ENCODE measurements around the gene SHC2.
"Not testable (repeated sequence)": the region's sequence is repeated elsewhere in the genome, so short reads cannot be mapped to it uniquely, and the experiment has no call there.

SHC2 gene

GRCh38 chr19:469833-470232 is 9.0 kb upstream of the SHC2 start:
- no peak for DNase-seq (ENCODE audit: low read depth)

- DNase-seq (ENCODE audit: low read depth): no peak
These were observed 7.9 kb upstream of the SHC2 start for GRCh38 chr19:468587-469256.

- DNase-seq (ENCODE audit: low read depth): no peak
These were observed 6.7 kb upstream of the SHC2 start for GRCh38 chr19:467554-467953.

GRCh38 chr19:465056-465816 is 4.4 kb upstream of the SHC2 start:
- DNase-seq (ENCODE audit: low read depth): no peak

GRCh38 chr19:464208-464545 is 3.3 kb upstream of the SHC2 start:
- DNase-seq (ENCODE audit: low read depth): no peak

- no peak for DNase-seq (ENCODE audit: low read depth)
These were observed 2.8 kb upstream of the SHC2 start for GRCh38 chr19:463483-464207.

- no peak for DNase-seq (ENCODE audit: low read depth)
These were observed 1.1 kb upstream of the SHC2 start for GRCh38 chr19:461721-462551.

- no peak for DNase-seq (ENCODE audit: low read depth)
These were observed 915 bp downstream of the SHC2 start for GRCh38 chr19:459724-460511.

- DNase-seq (ENCODE audit: low read depth): no peak
These were observed 2.5 kb downstream of the SHC2 start for GRCh38 chr19:458091-459042.

GRCh38 chr19:457636-458035 is 3.2 kb downstream of the SHC2 start:
- no peak for DNase-seq (ENCODE audit: low read depth)

GRCh38 chr19:456547-457110 is 4.2 kb downstream of the SHC2 start:
- DNase-seq (ENCODE audit: low read depth): no peak

GRCh38 chr19:455851-456546 is 4.8 kb downstream of the SHC2 start:
- no peak for DNase-seq (ENCODE audit: low read depth)

- no peak for DNase-seq (ENCODE audit: low read depth)
These were observed 5.7 kb downstream of the SHC2 start for GRCh38 chr19:455031-455705.

GRCh38 chr19:453606-454005 is 7.2 kb downstream of the SHC2 start:
- DNase-seq (ENCODE audit: low read depth): no peak

- DNase-seq (ENCODE audit: low read depth): no peak
These were observed 8.0 kb downstream of the SHC2 start for GRCh38 chr19:452829-453228.

GRCh38 chr19:450912-451481 is 9.8 kb downstream of the SHC2 start:
- DNase-seq (ENCODE audit: low read depth): not testable (repeated sequence)

GRCh38 chr19:449916-450315 is 10.9 kb downstream of the SHC2 start:
- DNase-seq (ENCODE audit: low read depth): no peak

- no peak for DNase-seq (ENCODE audit: low read depth)
These were observed 12.8 kb downstream of the SHC2 start for GRCh38 chr19:447816-448560.

All from HS-27A (cell line).